GM10266 (cell line): Measurements from ENCODE around the gene LHFPL2.
"Not testable (repeated sequence)": the region's sequence is repeated elsewhere in the genome, so short reads cannot be mapped to it uniquely, and the experiment has no call there.

ENCODE experiments used
- DNase-seq: peaks from one replicate; pipeline ENCODE4 v3.0.0; 2012; ENCODE audit errors: extremely low spot score
- TF ChIP-seq, protein P1 (sequence below): IDR thresholded peaks from 2 replicates; pipeline ENCODE4 v1.5.1; 2012; ENCODE audit warnings: mild to moderate bottlenecking, low read depth; ENCODE audit not compliant: control insufficient read depth, insufficient read depth; ENCODE audit errors: missing control alignments

The LHFPL2 gene

DNA sequence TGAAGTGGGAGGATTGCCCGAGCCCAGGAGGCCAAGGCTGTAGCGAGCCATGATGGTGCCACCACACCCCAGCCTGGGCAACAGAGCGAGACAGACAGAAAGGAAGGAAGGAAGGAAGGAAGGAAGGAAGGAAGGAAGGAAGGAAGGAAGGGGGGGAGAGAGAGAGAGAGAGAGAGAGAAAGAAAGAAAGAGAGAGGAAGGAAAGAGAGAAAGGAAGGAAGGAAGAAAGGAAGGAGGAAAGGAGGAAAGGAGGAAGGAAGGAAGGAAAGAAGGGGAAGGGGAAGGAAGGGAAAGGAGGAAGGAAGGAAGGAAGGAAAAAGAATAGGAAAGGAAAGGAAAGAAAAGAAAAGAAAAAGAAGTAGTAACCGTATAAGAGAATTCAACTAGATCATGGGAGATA, 20.8 kb upstream of the LHFPL2 start:
- no peak for DNase-seq
- TF ChIP-seq, protein P1, sequence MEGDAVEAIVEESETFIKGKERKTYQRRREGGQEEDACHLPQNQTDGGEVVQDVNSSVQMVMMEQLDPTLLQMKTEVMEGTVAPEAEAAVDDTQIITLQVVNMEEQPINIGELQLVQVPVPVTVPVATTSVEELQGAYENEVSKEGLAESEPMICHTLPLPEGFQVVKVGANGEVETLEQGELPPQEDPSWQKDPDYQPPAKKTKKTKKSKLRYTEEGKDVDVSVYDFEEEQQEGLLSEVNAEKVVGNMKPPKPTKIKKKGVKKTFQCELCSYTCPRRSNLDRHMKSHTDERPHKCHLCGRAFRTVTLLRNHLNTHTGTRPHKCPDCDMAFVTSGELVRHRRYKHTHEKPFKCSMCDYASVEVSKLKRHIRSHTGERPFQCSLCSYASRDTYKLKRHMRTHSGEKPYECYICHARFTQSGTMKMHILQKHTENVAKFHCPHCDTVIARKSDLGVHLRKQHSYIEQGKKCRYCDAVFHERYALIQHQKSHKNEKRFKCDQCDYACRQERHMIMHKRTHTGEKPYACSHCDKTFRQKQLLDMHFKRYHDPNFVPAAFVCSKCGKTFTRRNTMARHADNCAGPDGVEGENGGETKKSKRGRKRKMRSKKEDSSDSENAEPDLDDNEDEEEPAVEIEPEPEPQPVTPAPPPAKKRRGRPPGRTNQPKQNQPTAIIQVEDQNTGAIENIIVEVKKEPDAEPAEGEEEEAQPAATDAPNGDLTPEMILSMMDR, result no peak

DNA sequence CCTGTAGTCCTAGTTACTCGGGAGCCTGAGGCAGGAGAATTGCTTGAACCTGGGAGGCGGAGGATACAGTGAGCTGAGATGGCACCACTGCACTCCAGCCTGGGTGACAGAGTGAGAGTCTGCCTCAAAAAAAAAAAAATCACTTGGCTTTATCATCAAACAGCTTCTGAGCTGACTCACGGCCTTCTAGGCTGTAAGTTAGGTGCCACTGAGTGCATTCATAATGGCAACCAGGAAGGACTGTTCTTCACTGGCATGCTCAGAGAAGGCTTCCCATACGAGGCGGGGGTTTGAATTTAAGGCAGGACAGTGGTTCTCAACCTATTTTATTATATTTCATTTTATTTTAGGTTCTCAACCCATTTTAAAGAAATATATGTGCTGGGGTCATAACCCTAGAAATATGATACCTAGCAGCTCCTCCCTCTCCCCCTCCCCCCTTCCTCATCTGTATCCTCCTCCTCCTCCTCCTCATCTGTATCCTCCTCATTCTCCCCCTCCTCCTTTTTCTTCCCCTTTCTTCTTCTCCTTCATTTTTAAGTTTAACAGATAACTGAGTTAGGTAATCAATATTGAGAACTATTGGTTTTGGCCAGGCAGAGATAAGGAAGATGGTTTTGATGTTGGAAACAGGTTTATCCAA, 19.0 kb upstream of the LHFPL2 start:
- no peak for DNase-seq
- TF ChIP-seq, protein P1, result no peak

GRCh38 chr5:78666975-78667374, 18.4 kb upstream of the LHFPL2 start:
- DNase-seq, result not testable (repeated sequence)

- no peak for DNase-seq
- TF ChIP-seq, protein P1, result no peak
These were observed 17.5 kb upstream of the LHFPL2 start for GRCh38 chr5:78666041-78666444.

- TF ChIP-seq, protein P1, result no peak
- DNase-seq, result no peak
These were observed 17.0 kb upstream of the LHFPL2 start for GRCh38 chr5:78665534-78665933.

DNA sequence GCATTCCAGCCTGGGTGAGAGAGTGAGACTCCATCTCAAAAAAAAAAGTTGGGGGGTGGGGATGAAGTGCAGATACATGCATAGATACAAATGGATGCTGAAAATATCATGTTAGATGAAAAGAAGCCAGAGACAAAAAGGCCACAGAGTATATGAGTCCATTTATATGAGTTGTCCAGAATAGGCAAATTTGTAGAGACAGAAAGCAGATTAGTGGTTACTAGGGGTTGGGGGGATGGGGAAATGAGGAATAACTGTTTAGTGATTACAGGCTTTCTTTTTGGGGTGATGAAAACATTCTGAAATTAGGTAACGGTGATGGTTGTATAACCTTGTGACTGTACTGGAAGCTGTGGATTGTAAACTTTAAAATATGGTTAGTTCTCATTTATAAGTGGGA, 13.8 kb upstream of the LHFPL2 start:
- TF ChIP-seq, protein P1, result no peak
- no peak for DNase-seq

- TF ChIP-seq, protein P1, result no peak
- peak; percentile 50 for DNase-seq
These were observed 13.1 kb upstream of the LHFPL2 start for GRCh38 chr5:78661691-78662090.

DNA sequence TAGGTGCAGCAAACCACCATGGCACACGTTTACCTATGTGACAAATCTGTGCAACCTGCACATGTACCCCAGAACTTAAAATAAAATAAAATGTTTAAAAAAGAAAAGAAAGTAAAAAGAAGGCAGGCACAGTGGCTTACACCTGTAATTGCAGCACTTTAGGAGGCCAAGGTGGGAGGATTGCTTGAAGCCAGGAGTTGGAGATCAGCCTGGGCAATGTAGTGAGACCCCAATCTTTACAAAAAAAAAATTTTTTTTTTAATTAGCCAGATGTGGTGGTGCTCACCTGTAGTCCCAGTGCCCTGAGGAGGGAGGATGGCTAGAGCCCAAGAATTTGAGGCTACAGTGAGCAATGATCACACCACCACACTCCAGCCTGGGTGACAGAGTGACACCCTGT, 12.5 kb upstream of the LHFPL2 start:
- DNase-seq, result no peak
- TF ChIP-seq, protein P1, result no peak
